Breast epithelium (tissue), 3 donors: ENCODE data around the gene IL1RL1.

ENCODE experiments used
- POLR2AphosphoS5 ChIP-seq, 3 donors: sonication (generic); formaldehyde crosslinking; IDR thresholded peaks; one replicate each; pipeline ENCODE4 v1.6.1; 2017; ENCODE audit warnings: antibody characterized with exemption in 3 of 3
- TF ChIP-seq, protein P1 (sequence below), 3 donors: fragments of 450-650 bp; IDR thresholded peaks; one replicate each; pipeline ENCODE4 v1.5.1; 2016 to 2017; ENCODE audit warnings: antibody characterized with exemption in 3 of 3, mild to moderate bottlenecking in 3 of 3, moderate library complexity in 3 of 3

DNA sequence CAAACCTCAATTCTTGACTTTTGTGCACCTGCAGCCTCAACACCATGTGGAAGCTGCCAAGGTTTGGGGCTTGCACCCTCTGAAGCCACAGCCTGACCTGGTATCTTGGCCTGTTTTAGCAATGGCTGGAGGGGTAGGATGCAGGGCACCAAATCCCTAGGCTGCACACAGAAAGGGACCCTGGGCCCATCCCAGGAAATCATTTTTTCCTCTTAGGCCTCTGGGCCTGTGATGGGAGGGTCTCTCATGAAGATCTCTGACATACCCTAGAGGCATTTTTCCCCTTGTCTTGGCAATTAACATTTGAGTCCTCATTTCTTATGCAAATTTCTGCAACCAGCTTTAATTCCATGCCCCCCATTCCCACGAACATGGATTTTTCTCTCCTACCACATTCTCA, 54.4 kb downstream of the IL1RL1 start:
- TF ChIP-seq, protein P1, sequence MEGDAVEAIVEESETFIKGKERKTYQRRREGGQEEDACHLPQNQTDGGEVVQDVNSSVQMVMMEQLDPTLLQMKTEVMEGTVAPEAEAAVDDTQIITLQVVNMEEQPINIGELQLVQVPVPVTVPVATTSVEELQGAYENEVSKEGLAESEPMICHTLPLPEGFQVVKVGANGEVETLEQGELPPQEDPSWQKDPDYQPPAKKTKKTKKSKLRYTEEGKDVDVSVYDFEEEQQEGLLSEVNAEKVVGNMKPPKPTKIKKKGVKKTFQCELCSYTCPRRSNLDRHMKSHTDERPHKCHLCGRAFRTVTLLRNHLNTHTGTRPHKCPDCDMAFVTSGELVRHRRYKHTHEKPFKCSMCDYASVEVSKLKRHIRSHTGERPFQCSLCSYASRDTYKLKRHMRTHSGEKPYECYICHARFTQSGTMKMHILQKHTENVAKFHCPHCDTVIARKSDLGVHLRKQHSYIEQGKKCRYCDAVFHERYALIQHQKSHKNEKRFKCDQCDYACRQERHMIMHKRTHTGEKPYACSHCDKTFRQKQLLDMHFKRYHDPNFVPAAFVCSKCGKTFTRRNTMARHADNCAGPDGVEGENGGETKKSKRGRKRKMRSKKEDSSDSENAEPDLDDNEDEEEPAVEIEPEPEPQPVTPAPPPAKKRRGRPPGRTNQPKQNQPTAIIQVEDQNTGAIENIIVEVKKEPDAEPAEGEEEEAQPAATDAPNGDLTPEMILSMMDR (IDR thresholded peaks at IDR 0.05) = no peak
- no peak for TF ChIP-seq POLR2AphosphoS5 (IDR thresholded peaks at IDR 0.05)
